ENCODE data around the gene ACTN4.
A peak's percentile ranks its signal among the peaks of the same experiment; 100 is the strongest.

Gene ACTN4

GRCh38 chr19:38649305-38650171, 2.1 kb downstream of the ACTN4 start:
- DNase-seq (ENCODE audit: insufficient read length, low spot score) (no peak), FAIRE-seq (no peak)
- no peak for TF ChIP-seq POLR2A (IDR thresholded peaks at IDR 0.05; ENCODE audit: low read depth, low read length)

- DNase-seq (ENCODE audit: insufficient read length, low spot score) (no peak), FAIRE-seq (no peak)
- no peak for TF ChIP-seq POLR2A (IDR thresholded peaks at IDR 0.05; ENCODE audit: low read depth, low read length)
These were observed 2.8 kb downstream of the ACTN4 start for GRCh38 chr19:38650172-38650775.

GRCh38 chr19:38650911-38651584, 3.6 kb downstream of the ACTN4 start:
- FAIRE-seq = peak; percentile 30
- no peak for TF ChIP-seq POLR2A (IDR thresholded peaks at IDR 0.05; ENCODE audit: low read depth, low read length)
- DNase-seq (ENCODE audit: insufficient read length, low spot score) = no peak

- FAIRE-seq (no peak), DNase-seq (ENCODE audit: insufficient read length, low spot score) (no peak)
- no peak for TF ChIP-seq POLR2A (IDR thresholded peaks at IDR 0.05; ENCODE audit: low read depth, low read length)
These were observed 5.7 kb downstream of the ACTN4 start for GRCh38 chr19:38653028-38653571.

DNA sequence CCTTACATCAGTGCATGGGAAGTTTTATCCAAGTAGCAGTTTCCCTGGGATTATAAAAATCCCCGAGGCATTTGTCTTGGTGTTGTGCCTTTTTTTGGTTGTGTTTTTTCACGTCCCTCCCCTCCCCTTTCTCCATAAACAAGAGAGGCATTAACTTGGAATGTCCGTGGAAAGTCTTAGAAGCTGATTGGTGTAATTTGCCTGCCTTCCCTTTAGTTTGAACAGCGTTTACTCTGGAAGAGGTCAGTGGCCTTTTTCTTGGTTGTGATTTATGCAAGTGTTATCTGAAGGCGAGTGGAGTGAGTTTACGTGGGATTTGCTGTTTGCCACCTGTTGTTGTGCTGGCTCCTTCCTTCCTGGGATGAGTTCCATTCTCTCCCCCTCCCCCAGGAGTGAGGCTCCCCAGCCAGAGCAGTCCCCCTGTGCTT, 7.2 kb downstream of the ACTN4 start:
- TF ChIP-seq POLR2A (IDR thresholded peaks at IDR 0.05; ENCODE audit: low read depth, low read length) = no peak
- no peak for FAIRE-seq
- no peak for DNase-seq (ENCODE audit: insufficient read length, low spot score)

GRCh38 chr19:38655148-38655824, 7.8 kb downstream of the ACTN4 start:
- DNase-seq (ENCODE audit: insufficient read length, low spot score) = no peak
- no peak for TF ChIP-seq POLR2A (IDR thresholded peaks at IDR 0.05; ENCODE audit: low read depth, low read length)
- no peak for FAIRE-seq

GRCh38 chr19:38656171-38656981, 8.9 kb downstream of the ACTN4 start:
- FAIRE-seq (no peak), DNase-seq (ENCODE audit: insufficient read length, low spot score) (no peak)
- no peak for TF ChIP-seq POLR2A (IDR thresholded peaks at IDR 0.05; ENCODE audit: low read depth, low read length)

DNA sequence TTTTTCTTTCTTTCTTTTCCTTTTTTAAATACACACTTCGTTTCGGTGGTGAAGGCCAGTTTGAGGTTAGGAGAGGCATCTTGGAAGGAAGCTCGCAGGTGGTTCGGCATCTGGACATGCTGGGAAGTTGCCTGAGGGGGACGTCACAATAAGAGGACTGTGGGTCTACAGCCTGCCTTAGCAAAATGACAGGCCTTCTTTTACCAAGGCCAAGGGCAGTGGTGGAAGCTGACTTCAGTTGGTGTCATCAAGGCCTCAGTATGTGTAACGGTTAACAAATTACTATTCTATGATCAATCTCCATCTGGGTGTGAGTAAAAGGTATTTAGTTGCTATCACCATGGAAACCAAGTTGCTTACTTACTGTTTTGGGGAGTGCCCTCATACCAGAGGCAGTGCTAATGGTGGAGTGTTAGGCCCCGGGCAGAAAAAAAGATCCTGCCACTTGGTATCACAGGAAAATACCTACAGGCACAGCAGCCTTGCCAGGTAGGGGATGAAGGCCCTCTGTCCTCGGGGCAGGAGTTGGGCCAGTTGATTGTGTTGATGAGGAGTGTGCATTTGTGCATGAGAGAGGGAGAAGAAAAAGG, 10.3 kb downstream of the ACTN4 start:
- FAIRE-seq = peak; percentile 74
- no peak for DNase-seq (ENCODE audit: insufficient read length, low spot score)
- TF ChIP-seq POLR2A (IDR thresholded peaks at IDR 0.05; ENCODE audit: low read depth, low read length) = no peak

- FAIRE-seq (peak; percentile 89), DNase-seq (ENCODE audit: insufficient read length, low spot score) (no peak)
- TF ChIP-seq POLR2A (IDR thresholded peaks at IDR 0.05; ENCODE audit: low read depth, low read length) = no peak
These were observed 11.2 kb downstream of the ACTN4 start for GRCh38 chr19:38658462-38659306.

- DNase-seq (ENCODE audit: insufficient read length, low spot score) = no peak
- FAIRE-seq = no peak
- no peak for TF ChIP-seq POLR2A (IDR thresholded peaks at IDR 0.05; ENCODE audit: low read depth, low read length)
These were observed 13.3 kb downstream of the ACTN4 start for GRCh38 chr19:38660724-38661123.

DNA sequence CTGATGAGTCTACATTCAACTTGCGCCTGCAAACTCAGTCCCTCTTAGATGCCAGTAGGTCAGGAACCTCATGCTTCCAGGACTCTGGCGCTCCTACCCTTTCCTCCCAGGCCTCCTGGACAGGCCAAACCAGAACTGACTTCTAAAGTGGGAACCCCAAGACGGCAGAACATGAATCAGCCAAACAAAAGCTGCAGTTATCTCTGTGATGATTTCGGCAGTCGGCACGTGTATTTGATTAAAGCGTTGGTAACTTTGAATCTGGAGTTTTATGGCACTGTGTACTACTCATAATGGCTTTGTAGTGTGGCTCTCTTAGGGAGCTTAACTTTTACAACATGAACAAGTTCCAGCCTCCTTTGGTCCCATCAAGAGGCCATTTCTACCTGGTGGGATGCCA, 13.7 kb downstream of the ACTN4 start:
- no peak for TF ChIP-seq POLR2A (IDR thresholded peaks at IDR 0.05; ENCODE audit: low read depth, low read length)
- FAIRE-seq (no peak), DNase-seq (ENCODE audit: insufficient read length, low spot score) (no peak)

GRCh38 chr19:38661996-38662395, 14.5 kb downstream of the ACTN4 start:
- no peak for FAIRE-seq
- no peak for TF ChIP-seq POLR2A (IDR thresholded peaks at IDR 0.05; ENCODE audit: low read depth, low read length)
- no peak for DNase-seq (ENCODE audit: insufficient read length, low spot score)
